Astrocyte of the spinal cord (primary cell): ENCODE results near the gene LRRC46.

Experiments
- DNase-seq: peaks from one replicate; pipeline ENCODE4 v3.0.0; 2011; ENCODE audit warnings: low read depth, low spot score
- H3K4me3 ChIP-seq: 2 replicates; pipeline ENCODE4 v1.5.1; 2011; ENCODE audit warnings: low read depth, mild to moderate bottlenecking, low read length, moderate library complexity
- CTCF ChIP-seq: IDR thresholded peaks from 2 replicates; pipeline ENCODE4 v1.5.1; 2012; ENCODE audit warnings: low read depth, mild to moderate bottlenecking, low read length, inconsistent platforms
- in situ Hi-C: cut with HindIII; loops from 2 replicates; pipeline ENCODE4 v1.10.0; 2017; ENCODE audit warnings: low sequenced_read_pairs

LRRC46 gene

GRCh38 chr17:47840001-47840741 lies 8.7 kb downstream of the LRRC46 start:
- in situ Hi-C loops = no loop called here
- no peak for DNase-seq
- no peak for TF ChIP-seq CTCF
- peak overlapping the region; percentile 66 for H3K4me3 ChIP-seq

GRCh38 chr17:47840742-47841487 lies 9.4 kb downstream of the LRRC46 start, which contains the start of gene SCRN2:
Gene SCRN2 (minus strand): TSS chr17:47841273. CDS start chr17:47840843, 430 bp downstream.
- H3K4me3 ChIP-seq = peak within 1 kb of the TSS; percentile 66
- peak; percentile 94 for TF ChIP-seq CTCF
- peak; percentile 79 for DNase-seq
- in situ Hi-C loops = no loop called here

- in situ Hi-C loops = no loop called here
- TF ChIP-seq CTCF = no peak
- DNase-seq = no peak
- H3K4me3 ChIP-seq = peak overlapping the region; percentile 66
These were observed 10.2 kb downstream of the LRRC46 start for GRCh38 chr17:47841488-47842291.

DNA sequence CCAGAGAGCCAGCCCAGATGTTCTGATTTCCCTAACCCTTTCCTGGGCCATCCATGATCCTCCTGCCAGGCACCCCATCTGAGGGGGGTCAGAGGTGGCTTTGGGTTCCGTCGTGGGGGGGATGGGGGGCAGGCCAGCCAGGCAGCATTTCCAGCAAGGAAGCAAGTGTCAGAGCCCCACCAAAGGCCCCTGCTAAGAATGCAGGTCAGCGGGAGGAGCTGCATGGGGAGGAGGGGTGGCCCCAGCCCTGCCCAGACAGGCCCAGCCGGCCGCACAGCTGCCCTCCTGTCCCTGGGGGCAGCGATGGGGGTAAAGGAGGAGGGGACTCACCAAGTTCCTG lies 11.9 kb downstream of the LRRC46 start:
- no peak overlapping the region for H3K4me3 ChIP-seq
- in situ Hi-C loops = no loop called here
- no peak for DNase-seq
- TF ChIP-seq CTCF = no peak

GRCh38 chr17:47844227-47844626 lies 12.8 kb downstream of the LRRC46 start:
- in situ Hi-C loops = no loop called here
- no peak overlapping the region for H3K4me3 ChIP-seq
- DNase-seq = no peak
- TF ChIP-seq CTCF = no peak
